PC-3 (cell line): Measurements from ENCODE around the gene STIMATE.

Source experiments
- EZH2 ChIP-seq: fragments of 300-600 bp; sonication (generic); IDR thresholded peaks from one replicate; pipeline ENCODE4 v1.6.1; 2017; ENCODE audit warnings: antibody characterized with exemption, mild to moderate bottlenecking, low read length; ENCODE audit not compliant: unreplicated experiment
- TF ChIP-seq, protein P1 (sequence below): fragments of 300-600 bp; sonication (generic); conservative IDR thresholded peaks from 2 replicates; pipeline ENCODE4 v1.5.1; 2017; ENCODE audit warnings: antibody characterized with exemption, low read depth, mild to moderate bottlenecking, low read length

DNA sequence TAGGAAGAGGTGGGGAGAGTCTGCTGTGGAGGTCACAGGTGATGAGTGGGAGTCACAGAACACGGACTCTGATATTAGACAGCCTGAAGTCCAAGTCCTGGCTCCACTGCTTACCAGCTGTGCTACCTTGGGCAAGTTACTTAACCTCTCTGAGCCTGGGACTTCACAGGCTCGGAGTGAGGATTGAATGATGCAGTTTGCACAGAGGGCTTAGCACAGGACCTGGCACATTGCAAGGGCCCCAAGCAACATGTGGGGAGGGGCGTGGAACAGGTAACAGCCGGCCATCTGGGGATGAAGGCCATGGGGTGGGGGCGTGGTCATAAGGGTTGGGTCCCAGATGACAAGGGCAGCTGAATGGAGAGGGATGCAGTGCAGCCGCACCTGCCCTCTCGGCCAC is 107.0 kb downstream of the STIMATE start:
- TF ChIP-seq EZH2, result no peak
- TF ChIP-seq, protein P1, sequence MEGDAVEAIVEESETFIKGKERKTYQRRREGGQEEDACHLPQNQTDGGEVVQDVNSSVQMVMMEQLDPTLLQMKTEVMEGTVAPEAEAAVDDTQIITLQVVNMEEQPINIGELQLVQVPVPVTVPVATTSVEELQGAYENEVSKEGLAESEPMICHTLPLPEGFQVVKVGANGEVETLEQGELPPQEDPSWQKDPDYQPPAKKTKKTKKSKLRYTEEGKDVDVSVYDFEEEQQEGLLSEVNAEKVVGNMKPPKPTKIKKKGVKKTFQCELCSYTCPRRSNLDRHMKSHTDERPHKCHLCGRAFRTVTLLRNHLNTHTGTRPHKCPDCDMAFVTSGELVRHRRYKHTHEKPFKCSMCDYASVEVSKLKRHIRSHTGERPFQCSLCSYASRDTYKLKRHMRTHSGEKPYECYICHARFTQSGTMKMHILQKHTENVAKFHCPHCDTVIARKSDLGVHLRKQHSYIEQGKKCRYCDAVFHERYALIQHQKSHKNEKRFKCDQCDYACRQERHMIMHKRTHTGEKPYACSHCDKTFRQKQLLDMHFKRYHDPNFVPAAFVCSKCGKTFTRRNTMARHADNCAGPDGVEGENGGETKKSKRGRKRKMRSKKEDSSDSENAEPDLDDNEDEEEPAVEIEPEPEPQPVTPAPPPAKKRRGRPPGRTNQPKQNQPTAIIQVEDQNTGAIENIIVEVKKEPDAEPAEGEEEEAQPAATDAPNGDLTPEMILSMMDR, result no peak
